Measurements from ENCODE around the gene MRPL39. TPM values are rescaled to one million over a fixed set of nuclear protein-coding genes. Genes with fewer than 3 reads are reported as not detected.

Gene MRPL39
- total RNA-seq, 1 experiment from 2014 or later = 21.2 TPM

DNA sequence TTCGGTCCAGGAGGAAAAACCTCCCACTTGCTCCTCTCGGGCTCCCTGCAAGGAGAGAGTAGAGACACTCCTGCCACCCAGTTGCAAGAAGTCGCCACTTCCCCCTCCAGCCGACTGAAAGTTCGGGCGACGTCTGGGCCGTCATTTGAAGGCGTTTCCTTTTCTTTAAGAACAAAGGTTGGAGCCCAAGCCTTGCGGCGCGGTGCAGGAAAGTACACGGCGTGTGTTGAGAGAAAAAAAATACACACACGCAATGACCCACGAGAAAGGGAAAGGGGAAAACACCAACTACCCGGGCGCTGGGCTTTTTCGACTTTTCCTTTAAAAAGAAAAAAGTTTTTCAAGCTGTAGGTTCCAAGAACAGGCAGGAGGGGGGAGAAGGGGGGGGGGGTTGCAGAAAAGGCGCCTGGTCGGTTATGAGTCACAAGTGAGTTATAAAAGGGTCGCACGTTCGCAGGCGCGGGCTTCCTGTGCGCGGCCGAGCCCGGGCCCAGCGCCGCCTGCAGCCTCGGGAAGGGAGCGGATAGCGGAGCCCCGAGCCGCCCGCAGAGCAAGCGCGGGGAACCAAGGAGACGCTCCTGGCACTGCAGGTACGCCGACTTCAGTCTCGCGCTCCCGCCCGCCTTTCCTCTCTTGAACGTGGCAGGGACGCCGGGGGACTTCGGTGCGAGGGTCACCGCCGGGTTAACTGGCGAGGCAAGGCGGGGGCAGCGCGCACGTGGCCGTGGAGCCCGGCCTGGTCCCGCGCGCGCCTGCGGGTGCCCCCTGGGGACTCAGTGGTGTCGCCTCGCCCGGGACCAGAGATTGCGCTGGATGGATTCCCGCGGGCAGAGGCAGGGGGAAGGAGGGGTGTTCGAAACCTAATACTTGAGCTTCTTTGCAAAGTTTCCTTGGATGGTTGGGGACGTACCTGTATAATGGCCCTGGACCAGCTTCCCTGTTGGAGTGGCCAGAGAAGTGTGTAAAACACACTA lies 45.3 kb downstream of the MRPL39 start:
- Histone ChIP-seq H3K36me3 (ENCODE audit: low read depth) (no peaks in the 10 kb centered on the region), H3K27ac (no peak overlapping the region), H3K4me2 (peak overlapping the region; percentile 83), H3K9me2 (ENCODE audit: insufficient read depth) (no peaks in the 10 kb centered on the region), H3F3A (ENCODE audit: insufficient read depth, low read depth) (no peaks in the 10 kb centered on the region), H3K4me1 (replicated peaks; ENCODE audit: insufficient read depth) (no peaks in the 10 kb centered on the region), H3K27me3 (ENCODE audit: insufficient read depth, low read depth) (no peaks in the 10 kb centered on the region), H3K4me3 (peak overlapping the region; percentile 54), H4K20me1 (ENCODE audit: insufficient read depth) (no peaks in the 10 kb centered on the region), H2AFZ (peak overlapping the region; percentile 81), H3K9me3 (ENCODE audit: insufficient read depth, low read depth) (no peaks in the 10 kb centered on the region), H3K79me2 (ENCODE audit: low read depth) (no peaks in the 10 kb centered on the region)
- ChIA-PET POLR2A (ENCODE audit: unreplicated experiment) (no interaction called here), CTCF (no interaction called here)
- DNase-seq = peak in 1 of 2 experiments; percentile 16
- no peak for TF ChIP-seq EZH2 (IDR thresholded peaks at IDR 0.05; ENCODE audit: low read depth)
- TF ChIP-seq, protein P1, sequence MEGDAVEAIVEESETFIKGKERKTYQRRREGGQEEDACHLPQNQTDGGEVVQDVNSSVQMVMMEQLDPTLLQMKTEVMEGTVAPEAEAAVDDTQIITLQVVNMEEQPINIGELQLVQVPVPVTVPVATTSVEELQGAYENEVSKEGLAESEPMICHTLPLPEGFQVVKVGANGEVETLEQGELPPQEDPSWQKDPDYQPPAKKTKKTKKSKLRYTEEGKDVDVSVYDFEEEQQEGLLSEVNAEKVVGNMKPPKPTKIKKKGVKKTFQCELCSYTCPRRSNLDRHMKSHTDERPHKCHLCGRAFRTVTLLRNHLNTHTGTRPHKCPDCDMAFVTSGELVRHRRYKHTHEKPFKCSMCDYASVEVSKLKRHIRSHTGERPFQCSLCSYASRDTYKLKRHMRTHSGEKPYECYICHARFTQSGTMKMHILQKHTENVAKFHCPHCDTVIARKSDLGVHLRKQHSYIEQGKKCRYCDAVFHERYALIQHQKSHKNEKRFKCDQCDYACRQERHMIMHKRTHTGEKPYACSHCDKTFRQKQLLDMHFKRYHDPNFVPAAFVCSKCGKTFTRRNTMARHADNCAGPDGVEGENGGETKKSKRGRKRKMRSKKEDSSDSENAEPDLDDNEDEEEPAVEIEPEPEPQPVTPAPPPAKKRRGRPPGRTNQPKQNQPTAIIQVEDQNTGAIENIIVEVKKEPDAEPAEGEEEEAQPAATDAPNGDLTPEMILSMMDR (conservative IDR thresholded peaks at IDR 0.05) = no peak
- intact Hi-C loops (cut with micrococcal nuclease; ENCODE audit: unreplicated experiment) = no loop called here
- no TSS peak for BruUV-seq (replicated peaks)

DNA sequence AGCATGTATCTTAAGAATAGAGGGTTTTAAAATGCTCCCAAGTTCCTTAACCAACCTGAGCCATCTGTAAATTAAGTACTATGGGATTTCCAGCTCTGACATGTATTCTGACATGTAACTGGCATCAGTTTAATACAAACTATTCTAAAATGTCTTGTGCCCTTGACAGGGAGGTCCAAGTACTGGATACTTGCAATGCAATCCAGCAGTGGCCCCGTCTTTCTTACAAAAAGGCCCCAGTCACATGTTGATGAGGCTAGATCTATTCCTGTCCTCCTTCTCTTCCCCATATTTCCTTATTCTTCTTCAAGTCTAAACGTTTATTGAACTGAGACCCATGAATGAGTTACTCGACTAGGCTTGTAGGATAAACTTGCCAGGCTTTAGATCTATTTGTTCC lies 46.4 kb downstream of the MRPL39 start:
- no peak for TF ChIP-seq EZH2 (IDR thresholded peaks at IDR 0.05; ENCODE audit: low read depth)
- TF ChIP-seq, protein P1 (conservative IDR thresholded peaks at IDR 0.05) = no peak
- Histone ChIP-seq H3K4me1 (replicated peaks; ENCODE audit: insufficient read depth) (no peaks in the 10 kb centered on the region), H3K27ac (no peak overlapping the region), H3K36me3 (ENCODE audit: low read depth) (no peaks in the 10 kb centered on the region), H3K4me2 (no peak overlapping the region), H3K9me3 (ENCODE audit: insufficient read depth, low read depth) (no peaks in the 10 kb centered on the region), H3K27me3 (ENCODE audit: insufficient read depth, low read depth) (no peaks in the 10 kb centered on the region), H3K9me2 (ENCODE audit: insufficient read depth) (no peaks in the 10 kb centered on the region), H2AFZ (no peak overlapping the region), H3K79me2 (ENCODE audit: low read depth) (no peaks in the 10 kb centered on the region), H4K20me1 (ENCODE audit: insufficient read depth) (no peaks in the 10 kb centered on the region), H3K4me3 (no peak overlapping the region), H3F3A (ENCODE audit: insufficient read depth, low read depth) (no peaks in the 10 kb centered on the region)
- no TSS peak for BruUV-seq (replicated peaks)
- no peak for DNase-seq
- ChIA-PET CTCF (no interaction called here), POLR2A (ENCODE audit: unreplicated experiment) (no interaction called here)
- intact Hi-C loops (cut with micrococcal nuclease; ENCODE audit: unreplicated experiment) = no loop called here

DNA sequence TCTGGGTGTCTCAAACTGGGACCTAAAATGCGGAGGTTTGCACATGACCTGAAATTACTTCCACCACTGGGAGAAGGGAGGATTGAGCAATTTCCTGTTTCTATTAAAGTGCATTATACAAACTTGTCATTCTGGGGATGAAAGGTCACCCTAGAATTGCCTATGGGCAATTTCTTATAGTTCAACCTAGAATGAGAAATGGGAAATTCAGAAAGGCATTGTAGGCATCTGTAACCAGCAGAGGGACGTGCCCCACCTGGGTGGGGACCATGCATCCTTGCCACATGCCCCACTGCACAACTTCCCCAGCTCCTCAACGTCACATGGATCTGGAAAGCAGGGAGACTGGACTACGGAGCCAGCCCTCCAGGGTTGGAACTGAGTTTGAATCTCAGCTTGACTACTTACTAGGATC lies 47.0 kb downstream of the MRPL39 start:
- no peak overlapping the region for H3K27ac ChIP-seq
- H3K27me3 ChIP-seq (ENCODE audit: insufficient read depth, low read depth) = no peaks in the 10 kb centered on the region
- no peak overlapping the region; the same call in 1 of the 2 replicates for H3K4me2 ChIP-seq
- TF ChIP-seq, protein P1 (conservative IDR thresholded peaks at IDR 0.05) = no peak
- no peak for TF ChIP-seq EZH2 (IDR thresholded peaks at IDR 0.05; ENCODE audit: low read depth)
- no peaks in the 10 kb centered on the region for H3K79me2 ChIP-seq (ENCODE audit: low read depth)
- no peaks in the 10 kb centered on the region for H3K9me2 ChIP-seq (ENCODE audit: insufficient read depth)
- no peaks in the 10 kb centered on the region for H3K36me3 ChIP-seq (ENCODE audit: low read depth)
- no peaks in the 10 kb centered on the region for H4K20me1 ChIP-seq (ENCODE audit: insufficient read depth)
- H2AFZ ChIP-seq = no peak overlapping the region
- no peaks in the 10 kb centered on the region for H3K9me3 ChIP-seq (ENCODE audit: insufficient read depth, low read depth)
- no TSS peak for BruUV-seq (replicated peaks)
- no peak for DNase-seq
- H3K4me3 ChIP-seq = no peak overlapping the region
- H3F3A ChIP-seq (ENCODE audit: insufficient read depth, low read depth) = no peaks in the 10 kb centered on the region
- no peaks in the 10 kb centered on the region for H3K4me1 ChIP-seq (replicated peaks; ENCODE audit: insufficient read depth)
- ChIA-PET POLR2A (ENCODE audit: unreplicated experiment) (no interaction called here), CTCF (no interaction called here)
- intact Hi-C loops (cut with micrococcal nuclease; ENCODE audit: unreplicated experiment) = no loop called here

Measured in PC-9 (cell line).